GM21447 (cell line): ENCODE data around the gene BFAR.
"Not testable (repeated sequence)": the region's sequence is repeated elsewhere in the genome, so short reads cannot be mapped to it uniquely, and the experiment has no call there.

Experiments
- ATAC-seq: cut with Tn5 transposase; IDR thresholded peaks from one replicate; pipeline ENCODE4 v1.9.1; 2021; ENCODE audit not compliant: unreplicated experiment

Gene BFAR

DNA sequence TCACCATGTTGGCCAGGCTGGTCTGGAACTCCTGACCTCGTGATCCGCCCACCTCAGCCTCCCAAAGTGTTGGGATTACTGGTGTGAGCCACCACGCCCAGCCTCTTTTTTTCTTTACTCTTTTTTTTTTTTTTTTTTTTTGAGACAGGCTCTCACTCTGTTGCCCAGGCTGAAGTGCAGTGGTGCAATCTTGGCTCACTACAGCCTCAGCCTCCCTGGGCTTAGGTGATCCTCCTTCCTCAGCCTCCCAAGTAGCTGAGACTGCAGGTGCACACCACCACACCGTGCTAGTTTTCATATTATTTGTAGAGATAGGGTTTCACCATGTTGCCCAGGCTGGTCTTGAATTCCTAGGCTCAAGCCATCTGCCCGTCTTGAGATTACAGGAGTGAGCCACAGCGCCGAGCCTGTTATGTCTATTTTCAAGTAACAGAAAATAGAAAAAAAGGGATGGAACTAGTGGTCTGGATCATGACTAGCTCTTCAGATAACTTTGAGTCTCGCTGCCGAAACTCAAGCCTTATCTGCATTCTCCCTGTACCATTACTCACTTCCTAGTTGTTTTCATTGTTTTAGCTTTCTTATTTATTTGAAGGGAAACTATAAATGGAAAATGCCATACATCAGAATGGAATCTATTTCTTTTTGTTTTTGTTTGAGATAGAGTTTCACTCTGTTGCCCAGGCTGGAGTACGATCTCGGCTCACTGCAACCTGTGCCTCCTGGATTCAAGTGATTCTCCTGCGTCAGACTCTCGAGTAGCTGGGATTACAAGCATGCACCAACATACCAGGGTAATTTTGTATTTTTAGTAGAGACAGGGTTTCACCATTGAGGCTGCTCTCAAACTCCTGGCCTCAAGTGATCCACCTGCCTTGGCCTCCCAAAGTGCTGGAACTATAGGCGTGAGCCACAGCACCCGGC lies 53.4 kb downstream of the BFAR start:
- ATAC-seq = not testable (repeated sequence)

DNA sequence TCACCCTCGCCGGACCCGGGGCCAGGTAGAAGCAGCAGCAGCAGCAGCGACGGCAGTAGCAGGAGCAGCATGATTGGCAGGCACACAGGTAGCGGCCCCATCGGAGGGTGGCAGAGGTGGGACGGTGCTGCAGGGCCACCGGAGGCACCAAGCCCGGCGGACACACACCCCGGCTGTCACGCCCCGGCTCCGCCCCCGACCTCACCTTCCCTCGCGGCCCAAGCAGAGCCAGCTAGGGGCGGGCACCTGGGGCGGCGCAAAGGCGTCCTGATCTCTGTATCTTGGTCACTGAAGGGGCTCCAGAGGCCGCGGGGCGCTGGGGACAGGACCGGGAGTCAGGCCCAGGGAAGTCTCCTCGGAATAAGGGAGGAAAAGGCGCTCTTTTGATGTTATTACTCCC lies 61.4 kb downstream of the BFAR start, which contains the start of gene PLA2G10:
Gene PLA2G10 (minus strand): TSS at position 180 of the 400 bp plus-strand sequence. CDS start 79 bp downstream, at position 101.
- not testable (repeated sequence) for ATAC-seq

DNA sequence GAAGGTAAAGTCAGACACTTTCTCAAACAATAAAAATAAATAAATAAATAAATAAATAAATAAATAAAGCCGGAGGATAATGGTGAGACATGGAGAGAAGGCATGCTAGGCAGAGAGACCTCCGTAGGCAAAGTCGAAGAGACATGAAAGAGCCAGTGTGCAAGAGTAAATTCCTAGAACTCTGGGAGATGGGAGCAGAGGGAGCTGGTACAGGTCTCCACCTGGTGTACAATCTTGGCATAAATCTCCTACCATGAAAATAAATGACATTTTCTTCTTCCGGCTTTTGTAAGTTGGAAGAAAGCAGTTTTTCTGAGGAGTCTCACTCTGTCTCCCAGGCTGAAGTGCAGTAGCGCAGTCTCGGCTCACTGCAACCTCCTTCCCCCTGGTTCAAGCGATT lies 69.1 kb downstream of the BFAR start:
- not testable (repeated sequence) for ATAC-seq

DNA sequence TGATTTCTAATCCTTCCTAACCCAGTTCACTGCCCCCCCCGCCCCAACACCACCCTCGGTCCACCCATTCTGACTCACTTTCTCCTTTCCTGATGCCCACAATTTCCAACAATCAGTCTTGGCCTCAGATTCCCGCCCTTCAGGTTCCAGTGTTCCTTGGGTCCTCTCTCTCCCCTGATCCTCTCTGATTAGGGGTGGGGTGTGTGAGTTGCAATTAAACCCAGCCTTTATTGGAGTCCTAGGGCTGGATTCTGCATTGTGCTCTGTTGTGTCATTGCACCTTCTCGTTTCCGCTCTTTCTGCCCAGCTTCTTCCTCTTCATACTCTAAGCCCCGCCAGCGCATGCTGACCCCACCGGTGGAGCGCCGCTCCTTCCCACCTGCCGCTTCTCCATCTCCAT lies 69.9 kb downstream of the BFAR start:
- not testable (repeated sequence) for ATAC-seq

DNA sequence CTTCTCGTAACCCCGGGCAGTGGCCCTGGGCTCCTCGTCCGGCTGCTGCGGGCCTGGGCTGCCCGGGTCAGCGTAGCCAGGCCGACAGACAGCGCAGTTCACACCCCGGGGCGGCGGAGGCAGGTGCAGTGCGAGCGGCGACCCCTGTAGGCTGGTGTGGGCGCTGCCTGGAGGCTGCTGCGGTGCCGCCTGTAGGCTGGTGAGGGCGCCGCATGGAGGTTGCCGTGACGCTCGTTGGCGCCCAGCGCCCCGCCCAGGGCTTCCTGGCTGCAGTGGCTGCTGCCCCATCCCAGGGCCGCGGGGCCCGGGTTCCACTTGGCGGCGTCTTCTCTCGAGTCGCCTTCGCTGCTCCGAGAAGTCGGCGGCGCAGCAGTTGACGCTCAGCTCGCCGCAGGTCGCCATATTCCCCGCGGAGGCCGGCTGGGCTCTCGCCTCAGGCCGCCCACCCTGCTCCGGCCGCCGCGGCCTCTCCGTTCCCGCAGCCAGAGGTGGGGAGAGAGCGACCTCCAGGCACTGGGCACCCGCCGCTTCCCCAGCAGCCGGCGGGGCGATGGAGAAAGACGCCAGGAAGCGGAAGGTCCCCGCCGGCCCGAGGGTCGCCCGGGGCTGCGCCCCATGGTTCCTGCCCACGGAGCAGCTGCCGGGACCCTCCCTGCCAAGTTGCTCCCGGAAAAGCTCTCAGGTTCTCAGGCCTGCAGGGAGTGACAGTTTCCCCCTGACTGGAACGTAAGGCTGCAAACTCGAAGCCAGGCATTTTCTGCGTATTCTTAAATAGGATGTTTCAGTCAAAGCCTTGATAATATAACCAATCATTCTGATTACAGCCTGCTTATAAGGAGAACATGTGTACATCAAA lies 70.6 kb downstream of the BFAR start, which contains the start of gene NPIPA3:
Gene NPIPA3 (plus strand): TSS at position 256 of the 856 bp plus-strand sequence. CDS start 5,533 bp downstream, outside the sequence.
- ATAC-seq = peak; percentile 92
